Measurements from ENCODE around the gene SERPINA5. TPM values are rescaled to one million over a fixed set of nuclear protein-coding genes. Genes with fewer than 3 reads are reported as not detected.

Gene SERPINA5
- total and polyA plus RNA-seq, 2 donors (not counting 1 experiment from before 2014, with no cell fraction given) = not detected

DNA sequence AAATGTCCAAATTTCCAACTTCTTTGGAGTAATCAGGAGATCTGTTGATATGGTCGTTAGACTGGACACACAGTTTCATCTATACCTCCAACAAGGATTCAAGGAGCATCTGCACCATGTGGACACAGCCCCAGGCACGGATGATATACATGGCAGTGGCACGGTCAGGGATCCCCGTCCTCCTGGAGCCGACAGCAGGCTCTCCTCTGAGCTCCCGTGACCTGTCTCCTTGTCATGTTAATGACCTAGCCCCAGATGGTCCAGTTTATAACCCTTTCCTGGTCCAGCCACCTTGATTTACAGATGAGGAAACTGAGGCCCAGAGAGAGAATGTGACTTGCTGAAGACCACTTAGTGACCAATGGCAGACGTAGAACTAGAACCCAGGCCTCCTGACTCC is 36.5 kb upstream of the SERPINA5 start:
- 62% methylated on average over 7 of the region's 7 CpGs for WGBS (ENCODE audit: insufficient coverage)
- intact Hi-C loops (cut with micrococcal nuclease) = no loop called here
- no peak overlapping the region for H2AFZ ChIP-seq (ENCODE audit: insufficient read depth, low read depth, low read length, poor library complexity, severe bottlenecking)
- no peak for ATAC-seq (ENCODE audit: low read depth)
- H3K27ac Mint-ChIP-seq = no peak overlapping the region
- peaks cover 0 to 28% (median 0%) of the 10 kb centered on the region in 3 donors for H3K9me3 ChIP-seq (ENCODE audit: control extremely low read depth in 1 of 3, control insufficient read depth in 2 of 3, insufficient read depth in 1 of 3, low read length in 2 of 3)
- H4K20me1 ChIP-seq (ENCODE audit: control insufficient read depth, insufficient read depth, low read length, poor library complexity, severe bottlenecking) = no peaks in the 10 kb centered on the region
- no peak overlapping the region for H3K4me3 ChIP-seq (ENCODE audit: control extremely low read depth in 1 of 5, extremely low read depth in 1 of 5, insufficient read depth in 1 of 5, low read depth in 2 of 5, low read length in 4 of 5)
- no peaks in the 10 kb centered on the region for H3K4me1 ChIP-seq (ENCODE audit: control insufficient read depth in 2 of 2, insufficient read depth in 2 of 2, low read length in 2 of 2)
- DNase-seq = no peak
- no peak overlapping the region for H3K4me3 Mint-ChIP-seq
- TF ChIP-seq EZH2 (IDR thresholded peaks at IDR 0.05; ENCODE audit: borderline replicate concordance, insufficient read depth, low read depth, low read length, poor library complexity, severe bottlenecking) = no peak
- TF ChIP-seq, protein P1, sequence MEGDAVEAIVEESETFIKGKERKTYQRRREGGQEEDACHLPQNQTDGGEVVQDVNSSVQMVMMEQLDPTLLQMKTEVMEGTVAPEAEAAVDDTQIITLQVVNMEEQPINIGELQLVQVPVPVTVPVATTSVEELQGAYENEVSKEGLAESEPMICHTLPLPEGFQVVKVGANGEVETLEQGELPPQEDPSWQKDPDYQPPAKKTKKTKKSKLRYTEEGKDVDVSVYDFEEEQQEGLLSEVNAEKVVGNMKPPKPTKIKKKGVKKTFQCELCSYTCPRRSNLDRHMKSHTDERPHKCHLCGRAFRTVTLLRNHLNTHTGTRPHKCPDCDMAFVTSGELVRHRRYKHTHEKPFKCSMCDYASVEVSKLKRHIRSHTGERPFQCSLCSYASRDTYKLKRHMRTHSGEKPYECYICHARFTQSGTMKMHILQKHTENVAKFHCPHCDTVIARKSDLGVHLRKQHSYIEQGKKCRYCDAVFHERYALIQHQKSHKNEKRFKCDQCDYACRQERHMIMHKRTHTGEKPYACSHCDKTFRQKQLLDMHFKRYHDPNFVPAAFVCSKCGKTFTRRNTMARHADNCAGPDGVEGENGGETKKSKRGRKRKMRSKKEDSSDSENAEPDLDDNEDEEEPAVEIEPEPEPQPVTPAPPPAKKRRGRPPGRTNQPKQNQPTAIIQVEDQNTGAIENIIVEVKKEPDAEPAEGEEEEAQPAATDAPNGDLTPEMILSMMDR (IDR thresholded peaks at IDR 0.05) = no peak
- CTCF ChIA-PET = no interaction called here
- POLR2A ChIA-PET = no interaction called here
- no peaks in the 10 kb centered on the region for H3K36me3 ChIP-seq (replicated peaks in 1 of 2; ENCODE audit: control extremely low read depth in 1 of 2, control insufficient read depth in 1 of 2, extremely low read depth in 1 of 2, insufficient read depth in 2 of 2, low read length in 1 of 2)
- H3K9ac ChIP-seq (ENCODE audit: low read length) = no peak overlapping the region
- peaks cover 12% of the 10 kb centered on the region for H3K27me3 Mint-ChIP-seq
- no peaks in the 10 kb centered on the region for H3K4me1 Mint-ChIP-seq
- no peak overlapping the region for H3K27ac ChIP-seq (ENCODE audit: low read length in 2 of 2)
- H3K79me2 ChIP-seq (ENCODE audit: control insufficient read depth, insufficient read depth, low read length) = no peaks in the 10 kb centered on the region
- no peak overlapping the region for H3K4me2 ChIP-seq (replicated peaks; ENCODE audit: low read depth, low read length, poor library complexity, severe bottlenecking)
- H3K9me3 Mint-ChIP-seq (ENCODE audit: insufficient read depth) = no peaks in the 10 kb centered on the region
- peaks cover 0 to 11% (median 0%) of the 10 kb centered on the region in 4 experiments for H3K27me3 ChIP-seq (replicated peaks in 1 of 4; ENCODE audit: control extremely low read depth in 1 of 4, control insufficient read depth in 3 of 4, insufficient read depth in 4 of 4, low read length in 3 of 4)

DNA sequence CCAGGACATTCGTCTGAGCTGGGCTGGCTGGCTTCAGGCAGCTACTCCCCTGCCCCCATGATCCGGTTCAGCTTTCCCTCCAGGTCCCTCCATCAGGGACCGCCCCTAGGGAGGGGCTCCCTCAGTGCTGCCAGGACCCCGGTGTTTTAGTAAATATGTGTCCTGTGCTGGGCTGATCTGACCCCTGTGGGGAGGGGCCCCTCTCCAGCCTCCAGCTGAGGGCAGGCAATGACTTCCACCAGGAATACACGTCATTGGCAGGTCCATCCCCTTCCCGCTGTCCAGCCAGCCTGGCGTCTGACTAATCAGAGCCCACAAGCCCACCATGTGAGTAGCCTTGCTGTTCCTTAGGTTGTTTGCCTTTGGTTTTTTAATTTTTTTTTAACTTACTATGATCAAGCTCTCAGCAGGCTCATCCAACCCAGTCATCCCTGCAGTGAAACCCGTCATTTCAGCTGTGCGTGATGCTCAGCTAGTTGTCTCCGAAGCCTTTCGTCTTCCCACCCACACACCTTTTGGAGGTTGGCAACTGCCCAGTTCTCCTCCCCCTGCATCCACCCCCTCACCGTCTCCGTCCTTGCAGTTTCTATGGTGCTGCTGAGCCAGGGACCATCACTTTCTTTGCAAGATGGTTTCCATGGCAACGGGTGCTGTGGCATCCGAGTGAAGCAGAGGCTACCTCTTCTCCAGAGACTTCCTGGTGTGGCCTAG is 35.9 kb upstream of the SERPINA5 start:
- H3K79me2 ChIP-seq (ENCODE audit: control insufficient read depth, insufficient read depth, low read length) = no peaks in the 10 kb centered on the region
- Mint-ChIP-seq H3K4me3 (no peak overlapping the region), H3K4me1 (no peaks in the 10 kb centered on the region), H3K27ac (no peak overlapping the region), H3K9me3 (ENCODE audit: insufficient read depth) (no peaks in the 10 kb centered on the region), H3K27me3 (peaks cover 12% of the 10 kb centered on the region)
- DNase-seq (no peak), ATAC-seq (ENCODE audit: low read depth) (no peak)
- no peak overlapping the region for H3K4me3 ChIP-seq (ENCODE audit: control extremely low read depth in 1 of 5, extremely low read depth in 1 of 5, insufficient read depth in 1 of 5, low read depth in 2 of 5, low read length in 4 of 5)
- H3K9ac ChIP-seq (ENCODE audit: low read length) = no peak overlapping the region
- POLR2A ChIA-PET = no interaction called here
- WGBS (ENCODE audit: insufficient coverage) = 74% methylated on average over 12 of the region's 15 CpGs
- no peaks in the 10 kb centered on the region for H4K20me1 ChIP-seq (ENCODE audit: control insufficient read depth, insufficient read depth, low read length, poor library complexity, severe bottlenecking)
- no peak overlapping the region for H3K4me2 ChIP-seq (replicated peaks; ENCODE audit: low read depth, low read length, poor library complexity, severe bottlenecking)
- intact Hi-C loops (cut with micrococcal nuclease) = no loop called here
- no peaks in the 10 kb centered on the region for H3K4me1 ChIP-seq (ENCODE audit: control insufficient read depth in 2 of 2, insufficient read depth in 2 of 2, low read length in 2 of 2)
- H3K27ac ChIP-seq (ENCODE audit: low read length in 2 of 2) = no peak overlapping the region
- H2AFZ ChIP-seq (ENCODE audit: insufficient read depth, low read depth, low read length, poor library complexity, severe bottlenecking) = no peak overlapping the region
- H3K9me3 ChIP-seq (ENCODE audit: control extremely low read depth in 1 of 3, control insufficient read depth in 2 of 3, insufficient read depth in 1 of 3, low read length in 2 of 3) = peaks cover 0 to 28% (median 0%) of the 10 kb centered on the region in 3 donors
- CTCF ChIA-PET = no interaction called here
- TF ChIP-seq EZH2 (IDR thresholded peaks at IDR 0.05; ENCODE audit: borderline replicate concordance, insufficient read depth, low read depth, low read length, poor library complexity, severe bottlenecking) = no peak
- TF ChIP-seq, protein P1 (IDR thresholded peaks at IDR 0.05) = no peak
- peaks cover 0 to 13% (median 0%) of the 10 kb centered on the region in 4 experiments for H3K27me3 ChIP-seq (replicated peaks in 1 of 4; ENCODE audit: control extremely low read depth in 1 of 4, control insufficient read depth in 3 of 4, insufficient read depth in 4 of 4, low read length in 3 of 4)
- no peaks in the 10 kb centered on the region for H3K36me3 ChIP-seq (replicated peaks in 1 of 2; ENCODE audit: control extremely low read depth in 1 of 2, control insufficient read depth in 1 of 2, extremely low read depth in 1 of 2, insufficient read depth in 2 of 2, low read length in 1 of 2)
